Activated CD4-positive, alpha-beta T cell treated with anti-CD3 and anti-CD28 coated beads, Interleukin-2, amount 50 U/mL, for 24 hours (primary cell): ENCODE measurements around the gene ZNF283.
"Not testable (repeated sequence)": the region's sequence is repeated elsewhere in the genome, so short reads cannot be mapped to it uniquely, and the experiment has no call there.

Source experiments
- DNase-seq, 2 donors: peaks; one replicate each; pipeline ENCODE4 v3.0.0-alpha.2; 2020; ENCODE audit warnings: low read depth in 1 of 2, low spot score in 1 of 2

Gene ZNF283

GRCh38 chr19:43847884-43848283 is 20.8 kb downstream of the ZNF283 start:
- DNase-seq = no peak

- DNase-seq = no peak
These were observed 21.7 kb downstream of the ZNF283 start for GRCh38 chr19:43848821-43849220.

- DNase-seq = no peak
These were observed 31.1 kb downstream of the ZNF283 start for GRCh38 chr19:43858174-43858573.

GRCh38 chr19:43866923-43867322 is 39.8 kb downstream of the ZNF283 start:
- not testable (repeated sequence) for DNase-seq

GRCh38 chr19:43872547-43873336 is 45.6 kb downstream of the ZNF283 start:
- DNase-seq = no peak

GRCh38 chr19:43880483-43880882 is 53.4 kb downstream of the ZNF283 start:
- no peak for DNase-seq

- no peak for DNase-seq
These were observed 56.7 kb downstream of the ZNF283 start, which contains the start of gene ZNF404 for GRCh38 chr19:43883864-43884263. ZNF404 (minus strand) TSS chr19:43883964.

GRCh38 chr19:43895727-43896308 is 68.7 kb downstream of the ZNF283 start:
- DNase-seq = no peak
